ENCODE results near the gene SWI5. TPM values are rescaled to one million over a fixed set of nuclear protein-coding genes. Genes with fewer than 3 reads are reported as not detected.
A peak's percentile ranks its signal among the peaks of the same experiment; 100 is the strongest.

The SWI5 gene
- total RNA-seq, 1 experiment from 2014 or later: 22.4 TPM

DNA sequence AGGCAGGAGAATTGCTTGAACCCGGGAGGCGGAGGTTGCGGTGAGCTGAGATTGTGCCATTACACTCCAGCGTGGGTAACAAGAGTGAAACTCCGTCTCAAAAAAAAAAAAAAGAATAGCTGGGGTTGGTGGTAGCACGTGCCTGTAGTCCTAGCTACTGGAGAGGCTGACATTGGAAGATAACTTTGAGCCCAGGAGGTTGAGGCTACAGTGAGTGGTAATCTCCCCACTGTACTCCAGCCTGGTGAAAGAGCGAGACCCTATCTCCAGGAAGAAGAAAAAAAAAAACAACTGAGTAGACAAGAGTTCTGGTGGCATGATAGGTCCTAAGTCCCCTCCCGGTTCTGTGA is 26.5 kb upstream of the SWI5 start:
- CTCF ChIA-PET: interaction anchor here (1.6 kb wide), 1 partner anchor 42 kb away, joined by 4 read pairs; no protein-coding TSS in a partner anchor
- peaks cover 8 to 22% of the 10 kb centered on the region in 2 experiments; a peak in 3 of 4 replicates for H3K4me1 ChIP-seq (ENCODE audit: control insufficient read depth in 1 of 2, insufficient read depth in 2 of 2, low read length in 2 of 2)
- peak overlapping the region; percentile 9 for H3K27ac ChIP-seq (ENCODE audit: low read depth, low read length)
- RAD21 ChIA-PET (ENCODE audit: low non-redundant PET in 1 of 2, low total read pairs in 2 of 2, uncharacterized antibody in 2 of 2, unreplicated experiment in 2 of 2): no interaction called here
- H3K79me2 ChIP-seq (ENCODE audit: insufficient read depth, low read length): peaks cover 11% of the 10 kb centered on the region
- POLR2A ChIA-PET: interaction anchor here (0.5 kb wide), 1 partner anchor 19 kb away, joined by 4 read pairs; no protein-coding TSS in a partner anchor
- no peaks in the 10 kb centered on the region for H3K9me3 ChIP-seq (ENCODE audit: control insufficient read depth in 1 of 2, insufficient read depth in 1 of 2, low read depth in 1 of 2, low read length in 2 of 2)
- DNase-seq (ENCODE audit: low read depth, low spot score) (no peak), ATAC-seq (no peak)
- H4K20me1 ChIP-seq (ENCODE audit: insufficient read depth): no peaks in the 10 kb centered on the region
- no TSS peak for BruUV-seq (replicated peaks)
- H3K9ac ChIP-seq (ENCODE audit: low read length): peak overlapping the region; percentile 63
- intact Hi-C loops (cut with micrococcal nuclease): no loop called here
- H3K9me2 ChIP-seq (ENCODE audit: insufficient read depth): no peaks in the 10 kb centered on the region
- H3K4me3 ChIP-seq (replicated peaks in 1 of 2; ENCODE audit: low read depth in 1 of 2, low read length in 2 of 2): peak overlapping the region; percentile 59 to 72
- TF ChIP-seq POLR2A (IDR thresholded peaks at IDR 0.05; ENCODE audit: borderline replicate concordance, extremely low read depth, insufficient read depth, insufficient read length): no peak
- no peak for TF ChIP-seq SRF (IDR thresholded peaks at IDR 0.05; ENCODE audit: low read depth)
- TF ChIP-seq, protein P1, sequence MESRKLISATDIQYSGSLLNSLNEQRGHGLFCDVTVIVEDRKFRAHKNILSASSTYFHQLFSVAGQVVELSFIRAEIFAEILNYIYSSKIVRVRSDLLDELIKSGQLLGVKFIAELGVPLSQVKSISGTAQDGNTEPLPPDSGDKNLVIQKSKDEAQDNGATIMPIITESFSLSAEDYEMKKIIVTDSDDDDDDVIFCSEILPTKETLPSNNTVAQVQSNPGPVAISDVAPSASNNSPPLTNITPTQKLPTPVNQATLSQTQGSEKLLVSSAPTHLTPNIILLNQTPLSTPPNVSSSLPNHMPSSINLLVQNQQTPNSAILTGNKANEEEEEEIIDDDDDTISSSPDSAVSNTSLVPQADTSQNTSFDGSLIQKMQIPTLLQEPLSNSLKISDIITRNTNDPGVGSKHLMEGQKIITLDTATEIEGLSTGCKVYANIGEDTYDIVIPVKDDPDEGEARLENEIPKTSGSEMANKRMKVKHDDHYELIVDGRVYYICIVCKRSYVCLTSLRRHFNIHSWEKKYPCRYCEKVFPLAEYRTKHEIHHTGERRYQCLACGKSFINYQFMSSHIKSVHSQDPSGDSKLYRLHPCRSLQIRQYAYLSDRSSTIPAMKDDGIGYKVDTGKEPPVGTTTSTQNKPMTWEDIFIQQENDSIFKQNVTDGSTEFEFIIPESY (IDR thresholded peaks at IDR 0.05; ENCODE audit: extremely low read depth, insufficient replicate concordance, low read length): no peak
- TF ChIP-seq SIN3A (IDR thresholded peaks at IDR 0.05; ENCODE audit: low read depth): no peak
- no peak for TF ChIP-seq YY1 (IDR thresholded peaks at IDR 0.05; ENCODE audit: extremely low read depth, insufficient replicate concordance, low read depth, low read length)
- H3K4me2 ChIP-seq (ENCODE audit: low read length): peak overlapping the region; percentile 91
- H3K27me3 ChIP-seq (ENCODE audit: insufficient read depth, low read length): no peaks in the 10 kb centered on the region
- no peak overlapping the region for H2AFZ ChIP-seq (ENCODE audit: low read depth, low read length, poor library complexity, severe bottlenecking)
- H3K36me3 ChIP-seq (ENCODE audit: control insufficient read depth in 1 of 2, insufficient read depth in 2 of 2, low read length in 2 of 2): no peaks in the 10 kb centered on the region; a peak in 1 of 4 replicates

Data from HCT116 (cell line).